ENCODE results near the gene AKTIP. TPM values are rescaled to one million over a fixed set of nuclear protein-coding genes. Genes with fewer than 3 reads are reported as not detected.

Gene AKTIP
- total RNA-seq, 2 experiments from 2014 or later = 12.4 to 17.9 TPM

- ChIA-PET CTCF (ENCODE audit: unreplicated experiment) (no interaction called here), POLR2A (interaction anchor here (0.5 to 1.1 kb wide), 7 partner anchors 15 to 1243 kb away, joined by 3 to 4 read pairs (median 3); no protein-coding TSS in a partner anchor)
- no peak for DNase-seq (ENCODE audit: low spot score)
- H3K4me1 ChIP-seq (ENCODE audit: insufficient read depth, low read length, poor library complexity, severe bottlenecking) = peaks cover 17% of the 10 kb centered on the region
- H3K27ac ChIP-seq (ENCODE audit: low read depth, low read length, poor library complexity, severe bottlenecking) = no peak overlapping the region
- no TSS peak for BruUV-seq (replicated peaks)
- no peaks in the 10 kb centered on the region for H3K9me3 ChIP-seq (ENCODE audit: low read length)
- H3K4me2 ChIP-seq (ENCODE audit: low read length) = peak overlapping the region; percentile 64
- H4K20me1 ChIP-seq (ENCODE audit: insufficient read depth, low read length) = no peaks in the 10 kb centered on the region
- H3K4me3 ChIP-seq (ENCODE audit: low read depth, low read length, poor library complexity, severe bottlenecking) = peak overlapping the region; percentile 7
- H3K9me2 ChIP-seq (ENCODE audit: insufficient read depth, low read length) = no peaks in the 10 kb centered on the region
- TF ChIP-seq CTCF (conservative IDR thresholded peaks at IDR 0.05; ENCODE audit: low read length) = no peak
- TF ChIP-seq EZH2phosphoT487 (IDR thresholded peaks at IDR 0.05; ENCODE audit: borderline replicate concordance, low read depth, low read length) = no peak
- intact Hi-C loops (cut with micrococcal nuclease; ENCODE audit: unreplicated experiment) = loop anchor here (10.0 kb wide), 1 partner anchor 165 kb away; no protein-coding TSS in a partner anchor
- H3K79me2 ChIP-seq (ENCODE audit: insufficient read depth, low read depth, low read length) = no peaks in the 10 kb centered on the region
- H3K36me3 ChIP-seq (ENCODE audit: insufficient read depth, low read length) = no peaks in the 10 kb centered on the region
- no peak overlapping the region; the same call in 1 of the 2 replicates for H2AFZ ChIP-seq (ENCODE audit: low read length)
Measured at GRCh38 chr16:53519417-53520091, 16.5 kb upstream of the AKTIP start.

- Histone ChIP-seq H3K9me3 (ENCODE audit: low read length) (no peaks in the 10 kb centered on the region), H2AFZ (ENCODE audit: low read length) (peak overlapping the region; percentile 32; the same call in 1 of the 2 replicates), H3K9me2 (ENCODE audit: insufficient read depth, low read length) (no peaks in the 10 kb centered on the region), H3K4me2 (ENCODE audit: low read length) (peak overlapping the region; percentile 64), H3K4me1 (ENCODE audit: insufficient read depth, low read length, poor library complexity, severe bottlenecking) (peaks cover 17% of the 10 kb centered on the region), H3K27ac (ENCODE audit: low read depth, low read length, poor library complexity, severe bottlenecking) (peak overlapping the region; percentile 37), H3K36me3 (ENCODE audit: insufficient read depth, low read length) (no peaks in the 10 kb centered on the region), H3K4me3 (ENCODE audit: low read depth, low read length, poor library complexity, severe bottlenecking) (peak overlapping the region; percentile 7), H3K79me2 (ENCODE audit: insufficient read depth, low read depth, low read length) (no peaks in the 10 kb centered on the region), H4K20me1 (ENCODE audit: insufficient read depth, low read length) (no peaks in the 10 kb centered on the region)
- intact Hi-C loops (cut with micrococcal nuclease; ENCODE audit: unreplicated experiment) = loop anchor here (10.0 kb wide), 1 partner anchor 164 kb away; no protein-coding TSS in a partner anchor
- ChIA-PET POLR2A (interaction anchor here (0.5 to 1.1 kb wide), 6 partner anchors 14 to 1243 kb away, joined by 3 to 4 read pairs (median 3); no protein-coding TSS in a partner anchor), CTCF (ENCODE audit: unreplicated experiment) (no interaction called here)
- TF ChIP-seq EZH2phosphoT487 (IDR thresholded peaks at IDR 0.05; ENCODE audit: borderline replicate concordance, low read depth, low read length) (no peak), CTCF (conservative IDR thresholded peaks at IDR 0.05; ENCODE audit: low read length) (no peak)
- no TSS peak for BruUV-seq (replicated peaks)
- peak; percentile 80 for DNase-seq (ENCODE audit: low spot score)
Measured at GRCh38 chr16:53518550-53519416, 15.8 kb upstream of the AKTIP start.

Measured in OCI-LY7 (cell line).